Nephron (organoid): Measurements from ENCODE around the gene RNASEH2B.

Experiments used
- H3K27ac Mint-ChIP-seq, 3 experiments: 2 replicates each; pipeline ENCODE4 v1.8.0; 2020; ENCODE audit warnings: mixed read lengths in 3 of 3, mild to moderate bottlenecking in 2 of 3, moderate library complexity in 1 of 3
- H3K27me3 Mint-ChIP-seq: 2 replicates; pipeline ENCODE4 v1.8.0; 2021; ENCODE audit warnings: low read depth, mild to moderate bottlenecking, moderate library complexity, mixed read lengths
- H3K36me3 Mint-ChIP-seq: 2 replicates; pipeline ENCODE4 v1.8.0; 2020; ENCODE audit warnings: low read depth, mixed read lengths
- H3K4me1 Mint-ChIP-seq: 2 replicates; pipeline ENCODE4 v1.8.0; 2020; ENCODE audit warnings: mixed read lengths
- H3K4me3 Mint-ChIP-seq, 3 experiments: 2 replicates each; pipeline ENCODE4 v1.8.0; 2020; ENCODE audit warnings: mild to moderate bottlenecking in 3 of 3, mixed read lengths in 3 of 3, moderate library complexity in 2 of 3
- H3K9me3 Mint-ChIP-seq: 2 replicates; pipeline ENCODE4 v1.8.0; 2020; ENCODE audit warnings: mixed read lengths
- CTCF ChIP-seq, 3 experiments: fragments of 200-600 bp; sonication (generic); IDR thresholded peaks; one replicate each; pipeline ENCODE4 v1.5.0; 2021; ENCODE audit warnings: antibody characterized with exemption in 3 of 3; ENCODE audit not compliant: unreplicated experiment in 3 of 3

Gene RNASEH2B

GRCh38 chr13:50941146-50941545 lies 31.6 kb downstream of the RNASEH2B start:
- no peaks in the 10 kb centered on the region for H3K27me3 Mint-ChIP-seq
- H3K4me3 Mint-ChIP-seq = no peak overlapping the region
- H3K4me1 Mint-ChIP-seq = peaks cover 4% of the 10 kb centered on the region
- H3K27ac Mint-ChIP-seq = no peak overlapping the region
- H3K9me3 Mint-ChIP-seq = peaks cover 14% of the 10 kb centered on the region
- TF ChIP-seq CTCF (IDR thresholded peaks at IDR 0.05; ENCODE audit: unreplicated experiment in 3 of 3) = no peak
- peaks cover 65% of the 10 kb centered on the region for H3K36me3 Mint-ChIP-seq

- H3K36me3 Mint-ChIP-seq = peaks cover 51% of the 10 kb centered on the region
Observed at GRCh38 chr13:50942630-50943311, 33.2 kb downstream of the RNASEH2B start.

DNA sequence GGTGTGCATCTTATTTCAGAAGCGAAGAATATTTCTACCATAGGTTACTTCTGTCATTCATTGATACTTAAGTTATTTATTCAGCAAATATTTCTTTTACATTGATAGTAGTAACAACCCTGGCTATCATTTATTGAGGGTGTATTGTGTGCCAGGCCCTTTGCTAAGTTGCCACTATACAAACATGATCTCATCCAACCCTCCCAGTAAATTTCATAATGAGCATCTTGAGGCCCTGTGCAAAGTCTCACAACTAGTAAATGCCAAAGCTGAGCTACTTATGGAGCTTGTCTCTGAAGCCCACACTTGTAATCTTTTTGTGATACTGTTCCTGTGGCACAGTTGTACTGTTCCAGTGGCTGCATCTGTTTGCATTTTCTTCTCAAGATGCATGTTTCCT lies 36.1 kb downstream of the RNASEH2B start:
- TF ChIP-seq CTCF (IDR thresholded peaks at IDR 0.05; ENCODE audit: unreplicated experiment in 3 of 3) = no peak
- H3K4me3 Mint-ChIP-seq = no peak overlapping the region
- H3K9me3 Mint-ChIP-seq = no peaks in the 10 kb centered on the region
- peaks cover 18% of the 10 kb centered on the region for H3K4me1 Mint-ChIP-seq
- H3K27me3 Mint-ChIP-seq = no peaks in the 10 kb centered on the region
- H3K36me3 Mint-ChIP-seq = peaks cover 48% of the 10 kb centered on the region
- no peak overlapping the region for H3K27ac Mint-ChIP-seq

More at GRCh38 chr13:50942630-50943311, 33.2 kb downstream of the RNASEH2B start:
- H3K9me3 Mint-ChIP-seq = peaks cover 7% of the 10 kb centered on the region
- no peak for TF ChIP-seq CTCF (IDR thresholded peaks at IDR 0.05; ENCODE audit: unreplicated experiment in 3 of 3)
- no peak overlapping the region for H3K27ac Mint-ChIP-seq
- H3K27me3 Mint-ChIP-seq = no peaks in the 10 kb centered on the region
- no peak overlapping the region for H3K4me3 Mint-ChIP-seq
- H3K4me1 Mint-ChIP-seq = peaks cover 4% of the 10 kb centered on the region

DNA sequence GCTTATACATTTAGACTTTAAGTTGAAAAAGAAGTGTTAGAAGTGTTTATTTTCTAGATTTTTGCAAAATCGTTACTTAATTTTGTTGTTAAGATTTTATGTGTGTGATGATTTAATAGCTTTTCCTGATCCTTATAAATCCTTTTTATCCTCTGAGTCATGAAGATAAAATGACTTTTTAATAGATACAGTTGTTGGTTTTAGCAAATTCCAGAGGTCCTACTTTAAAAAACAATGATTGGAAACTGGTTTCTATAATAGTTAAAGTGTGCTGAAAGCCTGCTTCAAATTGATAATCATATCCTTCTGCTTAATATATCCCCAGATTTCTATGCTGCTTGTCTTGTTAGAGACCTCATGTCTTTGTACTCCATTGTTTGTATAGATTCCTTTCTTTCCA lies 39.0 kb downstream of the RNASEH2B start:
- H3K27ac Mint-ChIP-seq = peak overlapping the region in 1 of 3 experiments; percentile 66
- no peaks in the 10 kb centered on the region for H3K9me3 Mint-ChIP-seq
- no peaks in the 10 kb centered on the region for H3K27me3 Mint-ChIP-seq
- peaks cover 26% of the 10 kb centered on the region for H3K4me1 Mint-ChIP-seq
- no peak overlapping the region for H3K4me3 Mint-ChIP-seq
- peaks cover 42% of the 10 kb centered on the region for H3K36me3 Mint-ChIP-seq
- no peak for TF ChIP-seq CTCF (IDR thresholded peaks at IDR 0.05; ENCODE audit: unreplicated experiment in 3 of 3)

DNA sequence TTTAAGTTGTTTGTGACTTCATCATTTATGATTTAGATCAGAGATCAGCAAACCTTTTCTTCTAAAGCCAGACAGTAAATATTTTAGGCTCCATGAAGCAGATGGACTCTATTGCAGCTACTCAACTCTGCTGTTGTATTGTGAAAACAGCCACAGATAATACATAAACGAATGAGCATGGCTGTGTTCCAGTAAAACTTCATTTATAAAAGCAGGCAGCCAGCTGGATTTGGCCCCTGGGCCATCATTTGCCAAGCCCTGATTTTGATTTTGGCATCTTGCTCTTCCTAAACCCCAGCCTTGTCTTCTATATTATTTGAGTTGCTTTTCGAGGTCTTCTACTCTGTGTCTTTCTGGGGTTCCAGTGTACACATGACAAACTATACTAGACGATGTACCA lies 41.3 kb downstream of the RNASEH2B start:
- no peak overlapping the region for H3K4me3 Mint-ChIP-seq
- peaks cover 31% of the 10 kb centered on the region for H3K36me3 Mint-ChIP-seq
- peak overlapping the region; percentile 34 to 87 (median 53) for H3K27ac Mint-ChIP-seq
- TF ChIP-seq CTCF (IDR thresholded peaks at IDR 0.05; ENCODE audit: unreplicated experiment in 3 of 3) = no peak
- peaks cover 26% of the 10 kb centered on the region for H3K4me1 Mint-ChIP-seq
- no peaks in the 10 kb centered on the region for H3K27me3 Mint-ChIP-seq
- no peaks in the 10 kb centered on the region for H3K9me3 Mint-ChIP-seq

DNA sequence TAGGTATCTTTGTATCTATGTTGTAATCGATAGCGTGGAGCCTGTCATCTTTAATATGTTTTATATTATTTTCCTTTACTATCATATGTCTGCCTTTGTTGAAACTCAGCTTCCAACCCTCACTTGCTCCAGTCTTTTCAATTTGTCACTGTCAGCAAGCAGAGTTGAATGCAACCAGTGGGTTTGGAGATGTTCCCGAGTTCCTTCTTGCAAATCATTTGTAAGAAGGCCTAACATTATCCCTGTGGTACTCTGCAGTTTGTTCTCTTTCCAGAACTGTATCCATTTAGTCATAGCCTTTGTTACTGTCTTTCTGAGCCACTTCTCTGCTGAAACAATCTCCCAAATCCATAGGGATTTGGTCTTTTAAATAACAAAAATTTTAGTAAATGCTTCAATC lies 41.8 kb downstream of the RNASEH2B start:
- Mint-ChIP-seq H3K9me3 (no peaks in the 10 kb centered on the region), H3K4me1 (peaks cover 26% of the 10 kb centered on the region), H3K27me3 (no peaks in the 10 kb centered on the region), H3K4me3 (no peak overlapping the region), H3K36me3 (peaks cover 34% of the 10 kb centered on the region), H3K27ac (peak overlapping the region; percentile 34 to 87 (median 53))
- no peak for TF ChIP-seq CTCF (IDR thresholded peaks at IDR 0.05; ENCODE audit: unreplicated experiment in 3 of 3)
